HUES6 (cell line): ENCODE results near the gene DYSF.

ENCODE experiments used
- H3K27ac ChIP-seq: 2 replicates; pipeline ENCODE4 v1.7.0; 2013; ENCODE audit warnings: low read depth, mild to moderate bottlenecking, low read length, inconsistent platforms
- H3K27me3 ChIP-seq: 2 replicates; pipeline ENCODE4 v1.6.1; 2013; ENCODE audit warnings: low read length; ENCODE audit not compliant: control insufficient read depth, insufficient read depth
- H3K36me3 ChIP-seq: 2 replicates; pipeline ENCODE4 v1.6.1; 2013; ENCODE audit warnings: low read length; ENCODE audit not compliant: control insufficient read depth, insufficient read depth
- H3K4me1 ChIP-seq: 2 replicates; pipeline ENCODE4 v1.6.1; 2013; ENCODE audit warnings: low read length; ENCODE audit not compliant: control insufficient read depth, insufficient read depth
- H3K4me3 ChIP-seq: 2 replicates; pipeline ENCODE4 v1.5.1; 2013; ENCODE audit warnings: low read depth, low read length
- H3K9ac ChIP-seq: one replicate; pipeline ENCODE4 v1.6.1; 2013; ENCODE audit warnings: mild to moderate bottlenecking, low read length
- H3K9me3 ChIP-seq: 2 replicates; pipeline ENCODE4 v1.6.1; 2013; ENCODE audit warnings: low read depth, low read length; ENCODE audit not compliant: control insufficient read depth, insufficient read depth

The DYSF gene

DNA sequence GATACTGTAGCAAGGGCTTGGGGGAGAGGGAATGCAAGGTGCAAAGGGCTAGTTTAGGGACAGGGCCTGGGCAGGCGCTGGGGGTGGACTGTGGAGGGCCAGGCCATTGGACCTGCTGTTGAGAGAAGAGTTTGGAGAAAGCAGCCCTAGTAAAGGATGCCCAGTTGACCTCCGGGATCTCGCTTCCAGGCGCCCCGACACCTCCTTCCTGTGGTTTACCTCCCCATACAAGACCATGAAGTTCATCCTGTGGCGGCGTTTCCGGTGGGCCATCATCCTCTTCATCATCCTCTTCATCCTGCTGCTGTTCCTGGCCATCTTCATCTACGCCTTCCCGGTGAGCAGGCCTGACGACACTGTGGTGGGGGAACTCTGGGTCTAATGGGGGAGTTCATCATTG, 229.0 kb downstream of the DYSF start:
- no peak overlapping the region for H3K9ac ChIP-seq
- no peaks in the 10 kb centered on the region; the same call in 1 of the 2 replicates for H3K4me1 ChIP-seq
- no peak overlapping the region for H3K4me3 ChIP-seq
- no peak overlapping the region for H3K27ac ChIP-seq
- H3K36me3 ChIP-seq, result 0 out of 2 replicates have a peak, but pooled peaks cover 2% of the 10 kb centered on the region
- no peaks in the 10 kb centered on the region for H3K27me3 ChIP-seq
- no peaks in the 10 kb centered on the region for H3K9me3 ChIP-seq

DNA sequence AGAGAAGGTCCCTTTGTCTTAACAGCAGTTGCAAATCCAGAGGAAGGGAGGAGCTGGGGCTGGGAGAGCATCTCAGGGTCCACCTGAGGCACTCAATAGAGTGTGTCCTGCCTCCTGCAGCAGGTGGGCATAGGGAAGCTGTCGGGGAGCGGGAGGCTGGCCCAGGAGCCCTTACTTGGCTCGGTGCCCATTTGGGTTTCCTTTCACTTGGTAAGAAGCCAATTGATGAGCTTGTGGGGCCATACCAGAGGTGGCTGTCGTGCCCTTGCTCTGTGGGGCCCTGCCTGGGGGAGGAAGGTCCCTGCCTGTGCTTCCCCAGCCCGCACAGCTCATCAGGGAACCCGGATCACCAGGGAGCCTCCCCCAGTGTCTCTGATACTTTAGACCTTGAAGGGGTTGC, 229.7 kb downstream of the DYSF start:
- H3K9ac ChIP-seq, result no peak overlapping the region
- no peaks in the 10 kb centered on the region for H3K27me3 ChIP-seq
- H3K4me3 ChIP-seq, result no peak overlapping the region
- H3K36me3 ChIP-seq, result 0 out of 2 replicates have a peak, but pooled peaks cover 2% of the 10 kb centered on the region
- no peak overlapping the region for H3K27ac ChIP-seq
- H3K4me1 ChIP-seq, result no peaks in the 10 kb centered on the region; the same call in 1 of the 2 replicates
- no peaks in the 10 kb centered on the region for H3K9me3 ChIP-seq

DNA sequence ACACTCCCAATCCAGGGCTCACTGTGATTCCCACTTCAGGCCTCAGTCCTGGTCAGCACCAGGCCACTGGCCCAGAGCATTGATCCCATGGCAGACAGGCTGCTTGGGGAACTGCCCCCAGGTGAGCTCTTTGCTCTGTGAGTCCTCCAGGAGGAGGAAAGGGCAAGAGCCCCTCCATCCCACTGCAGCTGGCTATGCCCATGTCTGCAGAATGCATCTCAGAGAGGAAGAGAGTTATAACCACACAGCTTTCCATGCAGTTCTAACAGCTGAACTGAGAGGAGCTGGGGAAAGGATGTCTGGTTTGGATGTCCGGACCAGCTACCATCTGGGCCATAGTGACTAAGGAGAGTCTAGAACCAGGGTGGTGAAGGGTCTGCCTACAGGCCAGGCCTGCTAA, 230.3 kb downstream of the DYSF start:
- Histone ChIP-seq H3K9me3 (no peaks in the 10 kb centered on the region), H3K27ac (no peak overlapping the region), H3K36me3 (0 out of 2 replicates have a peak, but pooled peaks cover 2% of the 10 kb centered on the region), H3K27me3 (no peaks in the 10 kb centered on the region), H3K9ac (no peak overlapping the region), H3K4me1 (no peaks in the 10 kb centered on the region; the same call in 1 of the 2 replicates), H3K4me3 (no peak overlapping the region)

DNA sequence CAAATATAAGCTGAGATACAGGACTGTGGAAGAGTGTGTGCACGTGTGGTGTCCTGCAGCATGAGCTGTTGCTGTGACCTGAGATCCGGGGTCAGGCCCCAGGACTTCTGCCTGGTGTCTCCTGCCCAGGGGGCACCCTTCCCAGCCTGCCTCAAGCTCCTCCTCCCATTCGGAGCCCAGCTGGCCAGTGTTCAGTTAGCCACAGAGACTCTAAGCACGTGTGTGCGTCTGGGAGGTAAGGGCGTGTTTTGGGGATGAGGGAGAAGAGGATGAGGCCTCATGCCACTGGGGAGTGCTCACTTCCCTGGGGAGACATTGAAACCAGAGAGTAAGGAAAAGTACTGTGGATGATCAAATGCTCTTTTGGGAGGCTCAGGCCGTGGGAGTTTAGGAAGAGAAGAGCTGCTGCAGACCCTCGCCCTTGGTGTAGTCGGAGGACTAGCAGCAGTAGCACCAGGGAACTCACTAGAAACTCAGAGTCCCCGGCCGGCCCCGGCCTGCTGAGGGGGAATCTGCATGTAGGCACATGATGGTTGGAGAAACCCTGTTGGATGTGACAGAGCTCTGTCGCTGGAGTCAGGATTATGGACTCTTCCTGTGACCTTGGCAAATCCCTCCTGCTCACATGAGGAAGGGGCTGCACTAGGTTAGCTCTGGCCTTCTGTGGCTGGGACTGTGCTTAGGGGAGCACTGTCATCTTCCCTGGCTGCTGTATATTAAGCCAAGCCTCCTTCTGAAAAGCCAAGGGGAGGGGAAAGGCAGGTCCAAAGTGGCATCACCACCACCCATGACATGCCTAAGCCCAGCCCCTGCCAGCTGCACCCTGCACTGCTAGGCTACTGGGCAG, 231.1 kb downstream of the DYSF start:
- H3K4me1 ChIP-seq, result no peaks in the 10 kb centered on the region; the same call in 1 of the 2 replicates
- no peak overlapping the region for H3K4me3 ChIP-seq
- no peaks in the 10 kb centered on the region for H3K27me3 ChIP-seq
- H3K9me3 ChIP-seq, result no peaks in the 10 kb centered on the region
- H3K9ac ChIP-seq, result no peak overlapping the region
- H3K27ac ChIP-seq, result no peak overlapping the region
- 0 out of 2 replicates have a peak, but pooled peaks cover 2% of the 10 kb centered on the region for H3K36me3 ChIP-seq

DNA sequence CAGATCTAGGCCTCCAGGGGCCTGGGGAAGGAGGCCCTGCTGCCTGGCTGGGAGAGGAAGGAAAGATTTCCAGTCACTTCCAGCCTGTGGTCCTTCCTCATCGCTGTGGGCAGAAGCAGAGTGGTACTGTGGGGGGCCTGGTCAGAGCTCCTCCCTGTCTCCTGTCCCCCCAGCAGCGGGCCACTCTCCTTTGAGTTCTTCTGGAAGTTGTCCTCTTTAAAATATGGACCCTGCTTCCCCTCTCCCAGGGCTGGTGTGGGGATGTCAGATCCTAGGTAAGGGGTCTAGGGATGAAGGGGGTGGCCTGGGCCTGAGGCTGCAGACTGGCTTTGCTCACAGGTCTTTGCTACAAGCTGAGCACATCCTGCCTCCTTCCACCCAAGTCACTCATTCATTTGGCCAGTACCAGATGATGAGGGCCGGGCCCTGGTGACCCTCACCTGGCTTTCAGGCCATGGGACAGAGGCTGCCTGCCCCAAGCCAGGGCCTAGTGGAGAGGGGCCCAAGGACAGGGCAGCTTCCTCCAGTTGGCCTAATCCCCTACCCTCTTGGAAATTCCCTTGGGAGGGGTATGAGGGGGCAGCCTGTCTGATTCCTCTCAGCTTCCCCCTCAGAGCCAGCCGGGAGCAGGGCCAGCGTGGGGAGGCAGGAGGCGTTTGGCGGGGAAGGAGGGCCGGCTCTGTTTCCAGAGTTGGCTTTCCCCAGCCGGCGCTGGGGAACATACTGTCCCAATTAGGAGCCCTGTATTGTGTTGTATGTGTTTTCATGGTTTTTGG, 231.9 kb downstream of the DYSF start:
- no peaks in the 10 kb centered on the region for H3K9me3 ChIP-seq
- H3K36me3 ChIP-seq, result 0 out of 2 replicates have a peak, but pooled peaks cover 2% of the 10 kb centered on the region
- H3K4me1 ChIP-seq, result no peaks in the 10 kb centered on the region; the same call in 1 of the 2 replicates
- no peaks in the 10 kb centered on the region for H3K27me3 ChIP-seq
- H3K4me3 ChIP-seq, result no peak overlapping the region
- H3K9ac ChIP-seq, result no peak overlapping the region
- no peak overlapping the region for H3K27ac ChIP-seq

DNA sequence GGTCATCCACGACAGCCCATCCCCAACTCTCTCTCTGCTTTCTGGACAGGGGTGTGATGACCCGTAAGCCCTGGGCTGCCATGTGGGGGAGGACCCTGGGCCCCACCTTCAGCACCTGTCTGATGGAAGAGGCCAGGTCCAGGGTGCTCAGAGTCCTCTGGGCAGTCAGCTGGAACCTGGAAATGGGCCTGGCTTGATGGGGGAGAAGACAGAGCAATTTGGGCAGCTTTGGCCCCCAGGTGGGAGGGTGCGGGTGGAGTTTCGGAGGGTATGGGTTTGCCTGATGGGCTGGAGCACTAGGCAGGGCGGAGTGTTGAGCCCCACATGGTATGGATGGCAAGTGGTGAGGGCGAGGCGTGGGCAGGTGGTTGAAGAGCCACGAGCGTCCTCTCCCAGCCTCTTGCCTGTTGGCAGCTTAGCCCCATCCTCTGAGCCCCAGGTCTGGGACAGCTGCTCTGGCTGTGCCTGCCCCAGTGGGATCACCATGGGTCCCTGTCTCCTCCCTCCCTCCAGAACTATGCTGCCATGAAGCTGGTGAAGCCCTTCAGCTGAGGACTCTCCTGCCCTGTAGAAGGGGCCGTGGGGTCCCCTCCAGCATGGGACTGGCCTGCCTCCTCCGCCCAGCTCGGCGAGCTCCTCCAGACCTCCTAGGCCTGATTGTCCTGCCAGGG, 232.7 kb downstream of the DYSF start:
- Histone ChIP-seq H3K27me3 (no peaks in the 10 kb centered on the region), H3K4me1 (peaks cover 6% of the 10 kb centered on the region), H3K9me3 (no peaks in the 10 kb centered on the region), H3K36me3 (no peaks in the 10 kb centered on the region), H3K9ac (no peak overlapping the region), H3K4me3 (no peak overlapping the region), H3K27ac (no peak overlapping the region)

DNA sequence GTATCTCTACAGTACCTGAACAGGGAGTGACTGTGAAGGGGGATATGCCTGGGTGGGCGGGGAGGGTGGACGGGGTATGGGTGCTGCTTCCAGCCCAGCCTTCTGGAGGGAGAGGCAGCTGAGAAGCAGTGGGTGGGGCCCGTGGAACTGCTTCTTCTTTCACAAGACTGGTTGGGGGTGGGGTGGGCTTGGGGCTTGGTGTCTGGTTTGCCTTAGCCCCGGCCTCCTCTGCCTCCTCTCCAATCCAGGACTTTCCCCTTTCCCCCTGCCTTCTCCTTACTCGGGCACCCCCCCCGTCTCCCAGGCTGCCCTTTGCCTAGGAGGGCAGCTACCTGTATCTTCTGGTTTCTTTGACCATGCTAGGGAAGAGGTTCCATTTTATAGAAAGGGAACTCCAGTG, 233.4 kb downstream of the DYSF start:
- Histone ChIP-seq H3K27ac (no peak overlapping the region), H3K27me3 (peaks cover 3% of the 10 kb centered on the region; the same call in 1 of the 2 replicates), H3K9ac (no peak overlapping the region), H3K4me1 (peaks cover 13% of the 10 kb centered on the region), H3K4me3 (no peak overlapping the region), H3K9me3 (no peaks in the 10 kb centered on the region), H3K36me3 (no peaks in the 10 kb centered on the region)

DNA sequence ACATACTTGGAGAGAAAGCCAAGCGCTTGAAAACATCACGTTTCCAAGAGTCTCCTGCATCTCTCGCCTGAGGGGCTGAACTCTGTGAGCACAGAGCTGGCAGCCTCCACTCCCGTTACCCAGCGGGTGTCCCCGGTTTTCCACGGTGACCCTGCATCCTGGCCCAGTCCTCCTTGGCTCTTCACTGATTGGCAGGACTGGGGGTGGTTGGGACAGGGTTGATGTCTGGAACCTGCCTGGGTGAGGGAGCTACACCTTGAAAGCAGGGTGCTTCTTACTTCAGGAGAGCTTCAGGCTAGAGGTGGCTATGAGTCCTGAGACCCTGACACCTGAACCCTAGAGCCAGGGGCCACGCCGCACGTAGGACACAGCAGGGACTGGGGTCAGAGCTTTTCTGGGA, 234.1 kb downstream of the DYSF start:
- no peaks in the 10 kb centered on the region for H3K36me3 ChIP-seq
- peaks cover 9% of the 10 kb centered on the region; the same call in 1 of the 2 replicates for H3K27me3 ChIP-seq
- no peaks in the 10 kb centered on the region for H3K9me3 ChIP-seq
- no peak overlapping the region for H3K4me3 ChIP-seq
- no peak overlapping the region for H3K27ac ChIP-seq
- H3K4me1 ChIP-seq, result peaks cover 19% of the 10 kb centered on the region
- H3K9ac ChIP-seq, result no peak overlapping the region

DNA sequence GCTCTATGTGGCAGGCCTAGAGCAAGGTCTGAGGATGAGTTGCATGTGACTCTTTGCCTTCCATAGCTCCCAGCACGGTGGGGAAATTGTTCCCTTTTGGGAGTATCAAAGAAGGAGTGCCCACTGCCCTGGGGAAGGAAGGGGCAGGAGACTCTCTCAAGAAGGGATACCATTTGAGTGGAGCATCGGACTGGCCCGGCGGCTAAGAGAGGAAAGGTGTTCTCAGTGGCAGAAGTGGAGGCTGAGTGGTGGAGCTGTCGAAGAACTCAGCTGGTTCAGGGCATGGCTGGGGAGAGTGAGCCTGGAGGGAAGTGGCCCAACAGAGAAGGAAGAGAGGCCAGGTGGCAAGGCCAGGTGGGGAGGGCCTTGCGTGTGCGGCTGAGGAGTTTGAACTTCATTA, 235.2 kb downstream of the DYSF start:
- no peak overlapping the region for H3K9ac ChIP-seq
- H3K4me1 ChIP-seq, result peaks cover 25% of the 10 kb centered on the region
- no peaks in the 10 kb centered on the region for H3K36me3 ChIP-seq
- no peak overlapping the region for H3K27ac ChIP-seq
- no peaks in the 10 kb centered on the region for H3K9me3 ChIP-seq
- H3K27me3 ChIP-seq, result peaks cover 11% of the 10 kb centered on the region; the same call in 1 of the 2 replicates
- no peak overlapping the region for H3K4me3 ChIP-seq

DNA sequence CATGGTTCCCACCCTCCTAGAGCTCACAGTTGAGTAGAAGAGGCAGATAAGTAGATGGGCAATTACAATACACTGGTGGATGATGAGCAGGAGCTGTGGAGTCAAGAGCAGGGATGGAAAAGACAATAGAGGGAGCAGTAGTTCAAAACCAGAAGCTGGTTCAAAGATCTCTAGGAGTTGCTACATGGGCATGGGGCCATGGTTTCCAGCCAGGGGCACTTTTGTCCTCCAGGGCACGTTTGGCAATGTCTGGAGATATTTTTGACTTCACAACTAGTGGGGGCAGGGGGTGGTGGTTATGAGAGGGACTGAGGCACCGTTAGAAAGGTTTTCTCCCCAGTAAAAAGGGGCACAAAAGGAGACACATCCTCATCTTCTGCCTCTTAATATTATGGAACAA, 236.0 kb downstream of the DYSF start:
- Histone ChIP-seq H3K9ac (no peak overlapping the region), H3K36me3 (no peaks in the 10 kb centered on the region), H3K4me1 (peaks cover 34% of the 10 kb centered on the region), H3K9me3 (no peaks in the 10 kb centered on the region), H3K27ac (no peak overlapping the region), H3K4me3 (no peak overlapping the region), H3K27me3 (peaks cover 11% of the 10 kb centered on the region; the same call in 1 of the 2 replicates)
